ENCODE measurements around the gene SVIL. TPM values are rescaled to one million over a fixed set of nuclear protein-coding genes. Genes with fewer than 3 reads are reported as not detected.

The SVIL gene
- total and polyA plus RNA-seq, 2 donors (not counting 1 experiment from before 2014, with no cell fraction given) = 0.74 to 0.88 TPM

- WGBS (ENCODE audit: insufficient coverage) = 17% methylated on average over 2 of the region's 5 CpGs
- ATAC-seq (ENCODE audit: low read depth) = no peak
- no peak for TF ChIP-seq CTCF (IDR thresholded peaks at IDR 0.05)
- TF ChIP-seq EZH2 (IDR thresholded peaks at IDR 0.05; ENCODE audit: borderline replicate concordance, insufficient read depth, low read depth, low read length, poor library complexity, severe bottlenecking) = no peak
- Histone ChIP-seq H4K20me1 (ENCODE audit: control insufficient read depth, insufficient read depth, low read length, poor library complexity, severe bottlenecking) (no peaks in the 10 kb centered on the region), H3K27ac (ENCODE audit: low read length in 2 of 2) (no peak overlapping the region), H3K36me3 (replicated peaks in 1 of 2; ENCODE audit: control extremely low read depth in 1 of 2, control insufficient read depth in 1 of 2, extremely low read depth in 1 of 2, insufficient read depth in 2 of 2, low read length in 1 of 2) (no peaks in the 10 kb centered on the region), H3K79me2 (ENCODE audit: control insufficient read depth, insufficient read depth, low read length) (no peaks in the 10 kb centered on the region), H3K4me1 (ENCODE audit: control insufficient read depth in 2 of 2, insufficient read depth in 2 of 2, low read length in 2 of 2) (no peaks in the 10 kb centered on the region), H2AFZ (ENCODE audit: insufficient read depth, low read depth, low read length, poor library complexity, severe bottlenecking) (no peak overlapping the region), H3K27me3 (replicated peaks in 1 of 4; ENCODE audit: control extremely low read depth in 1 of 4, control insufficient read depth in 3 of 4, insufficient read depth in 4 of 4, low read length in 3 of 4) (no peaks in the 10 kb centered on the region), H3K4me2 (replicated peaks; ENCODE audit: low read depth, low read length, poor library complexity, severe bottlenecking) (no peak overlapping the region), H3K9me3 (ENCODE audit: control extremely low read depth in 1 of 3, control insufficient read depth in 2 of 3, insufficient read depth in 1 of 3, low read length in 2 of 3) (peaks cover 0 to 3% (median 0%) of the 10 kb centered on the region in 3 donors), H3K4me3 (ENCODE audit: control extremely low read depth in 1 of 5, extremely low read depth in 1 of 5, insufficient read depth in 1 of 5, low read depth in 2 of 5, low read length in 4 of 5) (no peak overlapping the region), H3K9ac (ENCODE audit: low read length) (no peak overlapping the region)
- intact Hi-C loops (cut with micrococcal nuclease) = no loop called here
- Mint-ChIP-seq H3K4me1 (no peaks in the 10 kb centered on the region), H3K27me3 (no peaks in the 10 kb centered on the region), H3K4me3 (no peak overlapping the region), H3K27ac (no peak overlapping the region), H3K9me3 (ENCODE audit: insufficient read depth) (no peaks in the 10 kb centered on the region)
- DNase-seq = no peak
- CTCF ChIA-PET = interaction anchor here (1.5 kb wide), 1 partner anchor 9 kb away, joined by 3 read pairs; no protein-coding TSS in a partner anchor
- POLR2A ChIA-PET = no interaction called here
Measured at GRCh38 chr10:29619241-29619669, 15.5 kb downstream of the SVIL start.

GRCh38 chr10:29618341-29619171, 16.2 kb downstream of the SVIL start:
- Histone ChIP-seq H3K79me2 (ENCODE audit: control insufficient read depth, insufficient read depth, low read length) (no peaks in the 10 kb centered on the region), H3K27ac (ENCODE audit: low read length in 2 of 2) (no peak overlapping the region), H3K27me3 (replicated peaks in 1 of 4; ENCODE audit: control extremely low read depth in 1 of 4, control insufficient read depth in 3 of 4, insufficient read depth in 4 of 4, low read length in 3 of 4) (no peaks in the 10 kb centered on the region), H3K4me1 (ENCODE audit: control insufficient read depth in 2 of 2, insufficient read depth in 2 of 2, low read length in 2 of 2) (no peaks in the 10 kb centered on the region), H3K9ac (ENCODE audit: low read length) (no peak overlapping the region), H4K20me1 (ENCODE audit: control insufficient read depth, insufficient read depth, low read length, poor library complexity, severe bottlenecking) (no peaks in the 10 kb centered on the region), H2AFZ (ENCODE audit: insufficient read depth, low read depth, low read length, poor library complexity, severe bottlenecking) (no peak overlapping the region), H3K9me3 (ENCODE audit: control extremely low read depth in 1 of 3, control insufficient read depth in 2 of 3, insufficient read depth in 1 of 3, low read length in 2 of 3) (peaks cover 0 to 3% (median 0%) of the 10 kb centered on the region in 3 donors), H3K4me3 (ENCODE audit: control extremely low read depth in 1 of 5, extremely low read depth in 1 of 5, insufficient read depth in 1 of 5, low read depth in 2 of 5, low read length in 4 of 5) (no peak overlapping the region), H3K36me3 (replicated peaks in 1 of 2; ENCODE audit: control extremely low read depth in 1 of 2, control insufficient read depth in 1 of 2, extremely low read depth in 1 of 2, insufficient read depth in 2 of 2, low read length in 1 of 2) (no peaks in the 10 kb centered on the region), H3K4me2 (replicated peaks; ENCODE audit: low read depth, low read length, poor library complexity, severe bottlenecking) (no peak overlapping the region)
- TF ChIP-seq EZH2 (IDR thresholded peaks at IDR 0.05; ENCODE audit: borderline replicate concordance, insufficient read depth, low read depth, low read length, poor library complexity, severe bottlenecking) (no peak), CTCF (IDR thresholded peaks at IDR 0.05) (no peak)
- no peak overlapping the region for H3K4me3 Mint-ChIP-seq
- WGBS (ENCODE audit: insufficient coverage) = 83% methylated on average over 10 of the region's 14 CpGs
- POLR2A ChIA-PET = no interaction called here
- DNase-seq (no peak), ATAC-seq (ENCODE audit: low read depth) (no peak)
- peaks cover 2% of the 10 kb centered on the region for H3K9me3 Mint-ChIP-seq (ENCODE audit: insufficient read depth)
- H3K27me3 Mint-ChIP-seq = no peaks in the 10 kb centered on the region
- no peaks in the 10 kb centered on the region for H3K4me1 Mint-ChIP-seq
- intact Hi-C loops (cut with micrococcal nuclease) = no loop called here
- CTCF ChIA-PET = interaction anchor here (0.6 to 1.5 kb wide), 2 partner anchors 9 to 437 kb away, joined by 3 read pairs; no protein-coding TSS in a partner anchor
- H3K27ac Mint-ChIP-seq = no peak overlapping the region
